Epithelial cell of esophagus (primary cell): ENCODE measurements around the gene AMDHD1.

Source experiments
- DNase-seq: peaks from one replicate; pipeline ENCODE4 v3.0.0; 2010; ENCODE audit warnings: low read depth
- H3K4me3 ChIP-seq: 2 replicates; pipeline ENCODE4 v1.5.1; 2011; ENCODE audit warnings: mild to moderate bottlenecking, low read length, control low read depth
- CTCF ChIP-seq: IDR thresholded peaks from 2 replicates; pipeline ENCODE4 v1.5.1; 2011; ENCODE audit warnings: low read depth, mild to moderate bottlenecking, low read length, control low read depth, inconsistent platforms; ENCODE audit not compliant: insufficient read depth; ENCODE audit errors: missing control alignments

Gene AMDHD1

GRCh38 chr12:95999484-95999883, 56.4 kb downstream of the AMDHD1 start:
- no peak for DNase-seq
- no peak for TF ChIP-seq CTCF
- no peak overlapping the region for H3K4me3 ChIP-seq

- DNase-seq, result no peak
- no peak for TF ChIP-seq CTCF
- no peak overlapping the region for H3K4me3 ChIP-seq
Measured at GRCh38 chr12:96000858-96001257, 57.7 kb downstream of the AMDHD1 start.

- DNase-seq, result no peak
- TF ChIP-seq CTCF, result no peak
Measured at GRCh38 chr12:96006727-96007126, 63.6 kb downstream of the AMDHD1 start.

GRCh38 chr12:96007729-96008128, 64.6 kb downstream of the AMDHD1 start:
- TF ChIP-seq CTCF, result no peak
- H3K4me3 ChIP-seq, result no peak overlapping the region
- DNase-seq, result no peak

More at GRCh38 chr12:96006727-96007126, 63.6 kb downstream of the AMDHD1 start:
- H3K4me3 ChIP-seq, result no peak overlapping the region

- no peak overlapping the region for H3K4me3 ChIP-seq
- no peak for DNase-seq
- TF ChIP-seq CTCF, result no peak
Measured at GRCh38 chr12:96014943-96015599, 71.9 kb downstream of the AMDHD1 start.

- peak; percentile 54 for DNase-seq
- TF ChIP-seq CTCF, result peak; percentile 61
Measured at GRCh38 chr12:96015672-96016071, 72.5 kb downstream of the AMDHD1 start.

More at GRCh38 chr12:96015672-96016071, 72.5 kb downstream of the AMDHD1 start:
- no peak overlapping the region for H3K4me3 ChIP-seq
